SK-MEL-5 (cell line): Measurements from ENCODE around the gene KRTAP3-2. TPM values are rescaled to one million over a fixed set of nuclear protein-coding genes. Genes with fewer than 3 reads are reported as not detected.
"Not testable (repeated sequence)": the region's sequence is repeated elsewhere in the genome, so short reads cannot be mapped to it uniquely, and the experiment has no call there.

Source experiments
- DNase-seq: peaks from one replicate; pipeline ENCODE4 v3.0.0-alpha.2; 2016; ENCODE audit warnings: low read depth, low spot score
- in situ Hi-C: cut with HindIII; loops from 2 replicates; pipeline ENCODE4 v1.10.0; 2016; ENCODE audit warnings: low sequenced_read_pairs, high pct_unique_total_duplicates, low pct_unique_long_range_greater_than_20kb
- polyA plus RNA-seq, 2 experiments: library from polyadenylated mRNA; depleted of rRNA; stranded (reverse); fragments of >200 nt; gene quantifications; 2 replicates each; pipeline ENCODE4 v1.2.3, GENCODE V29; 2015
- total RNA-seq: library from RNA; depleted of rRNA; stranded (reverse); fragments of >200 nt; shearing (Covaris generic); gene quantifications from 2 replicates; pipeline ENCODE4 v1.2.3, GENCODE V29; 2014; rRNA removed

The KRTAP3-2 gene
- not detected in 2 replicates for total RNA-seq
- polyA plus RNA-seq (2015; cell fraction: cytosol; rRNA removed) = not detected in 2 replicates
- polyA plus RNA-seq (2015; cell fraction: nucleus; rRNA removed) = not detected in 2 replicates

DNA sequence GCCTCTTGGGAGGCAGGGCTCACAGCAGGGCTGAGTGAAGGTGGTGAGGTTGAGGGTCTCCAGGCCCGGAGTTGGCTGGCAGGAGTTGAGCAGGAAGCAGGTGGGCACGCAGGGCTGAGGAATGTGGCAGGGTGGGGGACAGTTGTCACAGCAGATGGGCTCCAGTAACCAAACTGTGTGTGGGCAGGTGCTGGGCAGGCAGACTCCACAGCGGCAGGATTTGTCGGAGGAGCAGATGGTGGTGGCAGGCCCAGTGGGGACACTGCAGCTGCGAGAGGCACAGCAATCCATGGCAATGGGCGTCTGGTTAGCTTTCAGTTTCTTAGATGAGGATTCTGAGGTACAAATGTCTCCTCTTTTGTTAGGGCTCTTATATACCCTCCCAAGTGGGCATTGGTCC, at the start of gene KRTAP3-2:
KRTAP3-2 (minus strand) TSS at position 344 of the 400 bp plus-strand sequence; CDS start at position 291, 53 bp downstream.
- in situ Hi-C loops, DNase-seq: not testable (repeated sequence)

GRCh38 chr17:41049110-41049509, 49.4 kb upstream of the KRTAP3-2 start:
- DNase-seq = no peak
- in situ Hi-C loops = no loop called here

DNA sequence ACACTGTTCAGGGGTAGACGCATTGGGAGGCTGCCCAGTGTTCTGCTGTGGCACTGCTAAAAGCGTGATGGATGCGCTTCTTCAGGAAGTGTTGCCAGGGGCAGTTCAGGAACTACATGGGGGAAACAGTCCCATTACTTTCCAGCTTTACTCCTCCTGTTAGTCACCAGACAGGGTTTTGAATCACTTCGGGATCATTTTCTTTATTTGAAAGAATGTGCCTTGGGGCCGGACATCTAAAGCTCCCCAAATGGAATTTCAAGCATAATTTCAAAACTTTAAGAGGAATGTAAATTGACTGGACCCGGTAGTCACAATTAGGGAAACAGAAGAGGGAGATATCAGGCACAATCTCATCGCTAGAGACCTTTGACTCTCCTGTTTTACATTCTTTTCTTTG, 48.7 kb upstream of the KRTAP3-2 start:
- in situ Hi-C loops = no loop called here
- no peak for DNase-seq

DNA sequence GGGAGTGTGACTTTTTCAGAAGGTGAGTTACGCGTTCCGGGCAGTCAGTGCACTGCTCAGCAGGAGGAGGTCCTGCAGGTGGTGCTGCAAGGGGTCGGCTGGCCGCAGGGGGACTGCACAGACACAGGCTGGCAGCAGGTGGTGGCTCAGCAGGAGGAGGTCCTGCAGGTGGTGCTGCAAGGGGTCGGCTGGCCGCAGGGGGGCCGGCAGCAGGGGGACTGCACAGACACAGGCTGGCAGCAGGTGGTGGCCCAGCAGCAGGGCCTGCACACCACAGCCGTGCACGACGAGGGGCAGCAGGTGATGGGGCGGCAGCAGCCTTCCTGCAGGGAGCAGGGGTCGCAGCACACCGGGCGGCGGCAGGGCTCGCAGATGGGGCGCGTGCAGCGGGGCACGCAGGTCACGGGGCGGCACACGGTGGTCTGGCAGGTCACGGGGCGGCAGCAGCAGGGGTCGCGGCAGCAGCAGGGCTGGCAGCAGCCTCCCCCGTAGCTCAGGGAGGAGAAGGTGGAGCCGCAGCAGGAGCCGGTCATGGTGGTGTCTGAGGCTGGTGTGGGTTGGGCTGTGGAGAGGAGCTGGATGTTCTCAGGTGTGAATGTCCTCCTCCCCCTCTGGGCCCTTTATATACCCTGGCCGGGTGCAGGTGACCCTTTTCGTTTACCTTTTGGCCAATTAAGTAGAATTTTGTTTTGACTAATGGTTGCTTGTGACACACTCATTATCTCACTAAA, 47.2 kb upstream of the KRTAP3-2 start, which contains the start of gene KRTAP2-1:
KRTAP2-1 (minus strand) TSS at position 582 of the 731 bp plus-strand sequence; CDS start at position 533, 49 bp downstream.
- in situ Hi-C loops, DNase-seq: not testable (repeated sequence)

- DNase-seq = no peak
- in situ Hi-C loops = no loop called here
Measured at GRCh38 chr17:41042953-41043352, 43.2 kb upstream of the KRTAP3-2 start.

GRCh38 chr17:41040783-41041571, 41.3 kb upstream of the KRTAP3-2 start, which contains the start of gene KRTAP1-1:
TSS of gene KRTAP1-1 (minus strand) at chr17:41041450. CDS start at chr17:41041397, 53 bp downstream.
- DNase-seq, in situ Hi-C loops: not testable (repeated sequence)

DNA sequence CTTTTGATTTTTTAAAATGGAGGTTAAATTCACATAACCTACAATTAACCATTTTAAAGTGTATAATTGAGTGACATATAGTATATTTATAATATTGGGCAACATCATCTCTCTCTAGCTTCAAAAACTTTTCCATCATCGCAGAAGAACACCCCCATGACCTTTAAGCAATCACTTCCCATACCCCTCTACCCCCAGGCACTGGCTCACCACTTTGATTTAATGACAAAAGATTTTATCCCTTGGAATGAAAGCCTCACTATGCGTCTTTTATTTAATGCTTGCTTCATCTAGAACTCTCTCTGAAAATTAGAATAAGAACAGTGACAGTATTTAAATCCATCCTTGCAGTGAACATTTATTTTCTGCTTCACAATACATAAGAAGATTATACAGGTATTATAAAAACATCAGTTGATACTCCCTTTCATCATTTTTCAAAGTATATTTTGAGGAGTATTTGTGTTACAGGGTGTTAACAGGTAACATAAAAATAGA, 38.2 kb upstream of the KRTAP3-2 start:
- no peak for DNase-seq
- in situ Hi-C loops = no loop called here

- in situ Hi-C loops, DNase-seq: not testable (repeated sequence)
Measured at GRCh38 chr17:41034346-41034935, 34.7 kb upstream of the KRTAP3-2 start, which contains the start of gene KRTAP1-3. TSS of gene KRTAP1-3 (minus strand) at chr17:41034874. CDS start at chr17:41034821, 53 bp downstream.

GRCh38 chr17:41029633-41030245, 30.0 kb upstream of the KRTAP3-2 start, which contains the start of gene KRTAP1-4:
TSS of gene KRTAP1-4 (minus strand) at chr17:41030195. CDS start at chr17:41030078, 117 bp downstream.
- DNase-seq = no peak
- in situ Hi-C loops = no loop called here

GRCh38 chr17:41026715-41027471, 27.2 kb upstream of the KRTAP3-2 start, which contains the start of gene KRTAP1-5:
TSS of gene KRTAP1-5 (minus strand) at chr17:41027208. CDS start at chr17:41027155, 53 bp downstream.
- no peak for DNase-seq
- in situ Hi-C loops = no loop called here

- in situ Hi-C loops = no loop called here
Measured at GRCh38 chr17:41024697-41025096, 25.0 kb upstream of the KRTAP3-2 start.

DNA sequence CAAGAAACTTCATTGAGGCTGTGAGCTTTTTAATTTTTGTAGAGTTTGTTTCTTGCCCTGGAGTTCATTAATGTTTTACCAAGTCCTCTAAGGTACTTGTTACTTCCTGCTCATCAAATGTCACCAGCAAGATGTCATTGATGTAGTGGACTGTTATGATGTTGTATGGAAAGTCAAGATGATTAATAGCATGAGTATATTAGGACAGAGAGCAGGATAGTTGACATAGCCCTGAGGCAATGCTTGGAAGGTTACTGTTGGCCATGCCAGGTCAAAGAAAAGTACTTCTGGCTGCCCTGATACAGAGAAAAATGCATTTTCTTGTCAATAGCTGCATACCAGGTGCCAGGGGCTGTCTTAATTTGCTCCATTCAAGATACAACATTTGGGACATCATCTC, 20.6 kb upstream of the KRTAP3-2 start:
- in situ Hi-C loops = no loop called here
- DNase-seq = no peak

More at GRCh38 chr17:41024697-41025096, 25.0 kb upstream of the KRTAP3-2 start:
- no peak for DNase-seq

- DNase-seq = no peak
- in situ Hi-C loops = no loop called here
Measured at GRCh38 chr17:41019415-41019814, 19.7 kb upstream of the KRTAP3-2 start.

- no peak for DNase-seq
- in situ Hi-C loops = no loop called here
Measured at GRCh38 chr17:41018541-41018940, 18.8 kb upstream of the KRTAP3-2 start.

DNA sequence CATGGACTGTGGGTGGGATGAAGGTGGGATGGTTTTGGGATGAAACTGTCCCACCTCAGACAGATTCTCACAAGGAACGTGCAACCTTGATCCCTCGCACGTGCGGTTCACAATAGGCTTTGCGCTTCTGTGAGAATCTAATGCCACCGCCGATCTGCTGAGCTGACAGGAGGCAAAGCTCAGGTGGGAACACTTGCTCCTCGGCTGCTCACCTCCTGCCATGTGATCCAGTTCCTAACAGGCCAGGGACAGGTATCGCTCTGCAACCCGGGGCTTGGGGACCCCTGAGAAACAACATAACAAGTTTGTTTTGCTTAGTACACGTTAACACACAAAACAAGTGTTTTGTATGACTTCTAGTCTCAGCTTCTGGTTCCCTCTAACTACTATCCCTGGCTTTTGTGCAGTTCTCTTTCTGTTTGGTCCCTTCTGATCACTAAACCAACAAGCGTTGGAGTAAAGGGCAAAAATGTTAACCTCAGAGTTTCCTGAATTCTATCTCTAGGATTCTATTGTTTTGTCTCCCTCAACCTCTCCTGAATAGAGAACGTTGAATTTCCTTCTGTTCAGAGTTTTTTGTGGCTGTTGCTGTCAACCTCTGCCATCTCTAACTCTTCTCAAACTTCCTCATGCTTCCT, 17.0 kb upstream of the KRTAP3-2 start:
- in situ Hi-C loops = no loop called here
- DNase-seq = no peak

- in situ Hi-C loops = no loop called here
- no peak for DNase-seq
Measured at GRCh38 chr17:41015454-41015853, 15.7 kb upstream of the KRTAP3-2 start.
